Fibroblast of lung (primary cell): ENCODE data around the gene YIPF2. TPM values are rescaled to one million over a fixed set of nuclear protein-coding genes. Genes with fewer than 3 reads are reported as not detected.
A peak's percentile ranks its signal among the peaks of the same experiment; 100 is the strongest.

Experiments
- DNase-seq, 2 donors: peaks; one replicate each; pipeline versions ENCODE4 v3.0.0 to v3.0.0-alpha.2; 2010; ENCODE audit warnings: low read depth in 2 of 2
- H2AFZ ChIP-seq: 2 replicates; pipeline ENCODE4 v1.5.1; 2012; ENCODE audit warnings: low read length, control low read depth, inconsistent platforms
- H3K27ac ChIP-seq: 2 replicates; pipeline ENCODE4 v1.5.1; 2011; ENCODE audit warnings: low read length, control low read depth; ENCODE audit not compliant: insufficient read depth
- H3K27me3 ChIP-seq: 2 replicates; pipeline ENCODE4 v1.5.1; 2011; ENCODE audit warnings: mild to moderate bottlenecking, low read length; ENCODE audit not compliant: control insufficient read depth, insufficient read depth
- H3K36me3 ChIP-seq: 2 replicates; pipeline ENCODE4 v1.5.1; 2011; ENCODE audit warnings: low read length; ENCODE audit not compliant: control insufficient read depth, insufficient read depth
- H3K4me1 ChIP-seq: 2 replicates; pipeline ENCODE4 v1.5.1; 2011; ENCODE audit warnings: low read length; ENCODE audit not compliant: control insufficient read depth, insufficient read depth; ENCODE audit errors: extremely low read depth
- H3K4me2 ChIP-seq: 2 replicates; pipeline ENCODE4 v1.5.1; 2011; ENCODE audit warnings: low read length, control low read depth; ENCODE audit not compliant: insufficient read depth; ENCODE audit errors: extremely low read depth
- H3K4me3 ChIP-seq, 4 experiments: fragments of 200-600 bp in 1 of 4; sonication (generic) in 1 of 4; replicated peaks in 1 of 4; 2 replicates each; pipeline ENCODE4 v1.5.1; 2011 to 2016; ENCODE audit warnings: low read length in 4 of 4, low read depth in 3 of 4, mild to moderate bottlenecking in 3 of 4, control low read depth in 2 of 4, inconsistent platforms in 1 of 4, mixed read lengths in 1 of 4; ENCODE audit not compliant: insufficient read depth in 1 of 4; ENCODE audit errors: control extremely low read depth in 1 of 4
- H3K79me2 ChIP-seq: 2 replicates; pipeline ENCODE4 v1.5.1; 2012; ENCODE audit warnings: mild to moderate bottlenecking, low read length, inconsistent platforms; ENCODE audit not compliant: control insufficient read depth, insufficient read depth
- H3K9ac ChIP-seq: 2 replicates; pipeline ENCODE4 v1.5.1; 2011; ENCODE audit warnings: mild to moderate bottlenecking, low read length, control low read depth; ENCODE audit not compliant: insufficient read depth
- H3K9me3 ChIP-seq: 2 replicates; pipeline ENCODE4 v1.5.1; 2012; ENCODE audit warnings: low read depth, low read length; ENCODE audit not compliant: control insufficient read depth, insufficient read depth
- H4K20me1 ChIP-seq: 2 replicates; pipeline ENCODE4 v1.5.1; 2011; ENCODE audit warnings: low read length; ENCODE audit not compliant: control insufficient read depth, insufficient read depth; ENCODE audit errors: extremely low read depth
- EZH2 ChIP-seq: IDR thresholded peaks from 2 replicates; pipeline ENCODE4 v1.5.1; 2012; ENCODE audit warnings: low read length, control low read depth, mild to moderate bottlenecking; ENCODE audit errors: missing control alignments
- polyA plus RNA-seq, 2 donors: library from polyadenylated mRNA; depleted of rRNA in 1 of 2; stranded (reverse) in 1 of 2; unstranded in 1 of 2; fragments of >200 nt; gene quantifications; 2 replicates each; pipeline ENCODE4 v1.2.1, GENCODE V29; 2011 to 2012; ENCODE audit warnings: missing spikeins in 1 of 2
- total RNA-seq: library from RNA; depleted of rRNA; stranded (reverse); fragments of >200 nt; gene quantifications from 2 replicates; pipeline ENCODE4 v1.2.1, GENCODE V29; 2014
- TF ChIP-seq, protein P1 (sequence below), 2 donors: IDR thresholded peaks in 1 of 2; conservative IDR thresholded peaks in 1 of 2; 1 replicate in 1 of 2; 2 replicates in 1 of 2; pipeline ENCODE4 v1.5.1; 2011 to 2012; ENCODE audit warnings: low read length in 2 of 2, control low read depth in 1 of 2, inconsistent platforms in 1 of 2, low read depth in 1 of 2, mild to moderate bottlenecking in 1 of 2

YIPF2 gene
- total and polyA plus RNA-seq, 2 donors (not counting 1 experiment from before 2014, with no cell fraction given), result 41.5 to 118 TPM

DNA sequence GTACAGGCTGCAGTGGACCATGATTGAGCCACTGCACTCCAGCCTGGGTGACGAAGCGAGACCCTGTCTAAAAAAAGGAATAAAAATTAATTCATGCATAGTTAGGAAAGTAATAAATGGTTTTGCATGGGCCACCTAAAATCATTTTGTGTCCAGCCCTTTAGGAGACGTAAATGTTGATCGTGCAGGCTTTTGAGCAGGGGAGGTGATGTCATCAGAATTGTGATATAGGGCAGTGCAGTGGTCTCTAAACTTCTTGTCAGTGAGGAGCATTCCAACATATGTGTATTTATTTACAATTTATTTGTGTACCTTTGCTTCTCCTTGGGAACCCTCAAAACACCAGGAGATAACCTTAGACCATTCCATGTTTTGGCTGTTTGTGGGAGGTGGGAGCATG, 35.4 kb upstream of the YIPF2 start:
- H3K4me3 ChIP-seq, result no peak overlapping the region
- peaks cover 70% of the 10 kb centered on the region for H3K79me2 ChIP-seq
- peaks cover 1% of the 10 kb centered on the region for H3K36me3 ChIP-seq
- H2AFZ ChIP-seq, result no peak overlapping the region
- no peaks in the 10 kb centered on the region for H3K9me3 ChIP-seq
- DNase-seq, result no peak
- TF ChIP-seq EZH2, result no peak
- TF ChIP-seq, protein P1, sequence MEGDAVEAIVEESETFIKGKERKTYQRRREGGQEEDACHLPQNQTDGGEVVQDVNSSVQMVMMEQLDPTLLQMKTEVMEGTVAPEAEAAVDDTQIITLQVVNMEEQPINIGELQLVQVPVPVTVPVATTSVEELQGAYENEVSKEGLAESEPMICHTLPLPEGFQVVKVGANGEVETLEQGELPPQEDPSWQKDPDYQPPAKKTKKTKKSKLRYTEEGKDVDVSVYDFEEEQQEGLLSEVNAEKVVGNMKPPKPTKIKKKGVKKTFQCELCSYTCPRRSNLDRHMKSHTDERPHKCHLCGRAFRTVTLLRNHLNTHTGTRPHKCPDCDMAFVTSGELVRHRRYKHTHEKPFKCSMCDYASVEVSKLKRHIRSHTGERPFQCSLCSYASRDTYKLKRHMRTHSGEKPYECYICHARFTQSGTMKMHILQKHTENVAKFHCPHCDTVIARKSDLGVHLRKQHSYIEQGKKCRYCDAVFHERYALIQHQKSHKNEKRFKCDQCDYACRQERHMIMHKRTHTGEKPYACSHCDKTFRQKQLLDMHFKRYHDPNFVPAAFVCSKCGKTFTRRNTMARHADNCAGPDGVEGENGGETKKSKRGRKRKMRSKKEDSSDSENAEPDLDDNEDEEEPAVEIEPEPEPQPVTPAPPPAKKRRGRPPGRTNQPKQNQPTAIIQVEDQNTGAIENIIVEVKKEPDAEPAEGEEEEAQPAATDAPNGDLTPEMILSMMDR (conservative IDR thresholded peaks at IDR 0.05 in 1 of 2, IDR thresholded peaks at IDR 0.05 in 1 of 2; ENCODE audit: low read depth in 1 of 2, low read length in 2 of 2), result no peak
- no peak overlapping the region for H3K9ac ChIP-seq
- H3K27me3 ChIP-seq, result no peaks in the 10 kb centered on the region
- H3K4me1 ChIP-seq, result no peaks in the 10 kb centered on the region
- no peak overlapping the region for H3K27ac ChIP-seq
- H3K4me2 ChIP-seq, result no peak overlapping the region
- no peaks in the 10 kb centered on the region for H4K20me1 ChIP-seq

DNA sequence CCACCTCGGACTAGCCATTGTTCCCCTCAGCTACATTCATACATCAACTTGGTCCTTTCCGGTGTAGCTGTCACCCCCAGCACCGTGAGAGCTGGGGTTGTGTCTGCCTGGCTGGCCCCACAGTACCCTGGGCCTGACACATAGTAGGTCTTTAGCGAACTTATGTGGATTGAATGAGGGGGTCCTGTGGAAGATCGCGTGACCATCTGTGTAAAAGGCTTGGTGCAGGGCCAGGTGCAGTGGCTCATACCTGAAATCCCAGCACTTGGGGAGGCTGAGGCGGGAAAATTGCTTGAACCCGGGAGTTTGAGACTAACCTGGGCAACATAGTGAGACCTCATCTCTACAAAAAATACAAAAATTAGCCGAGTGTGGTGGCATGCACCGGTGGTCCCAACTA, 34.4 kb upstream of the YIPF2 start:
- Histone ChIP-seq H3K27me3 (no peaks in the 10 kb centered on the region), H3K9ac (no peak overlapping the region), H3K27ac (no peak overlapping the region), H3K4me3 (peak overlapping the region in 2 of 4 experiments; percentile 28 to 94), H4K20me1 (no peaks in the 10 kb centered on the region), H3K9me3 (no peaks in the 10 kb centered on the region), H3K4me1 (no peaks in the 10 kb centered on the region), H2AFZ (no peak overlapping the region), H3K79me2 (peaks cover 60% of the 10 kb centered on the region), H3K4me2 (peak overlapping the region; percentile 68), H3K36me3 (peaks cover 1% of the 10 kb centered on the region)
- TF ChIP-seq, protein P1 (conservative IDR thresholded peaks at IDR 0.05 in 1 of 2, IDR thresholded peaks at IDR 0.05 in 1 of 2; ENCODE audit: low read depth in 1 of 2, low read length in 2 of 2), result no peak
- no peak for TF ChIP-seq EZH2
- no peak for DNase-seq

DNA sequence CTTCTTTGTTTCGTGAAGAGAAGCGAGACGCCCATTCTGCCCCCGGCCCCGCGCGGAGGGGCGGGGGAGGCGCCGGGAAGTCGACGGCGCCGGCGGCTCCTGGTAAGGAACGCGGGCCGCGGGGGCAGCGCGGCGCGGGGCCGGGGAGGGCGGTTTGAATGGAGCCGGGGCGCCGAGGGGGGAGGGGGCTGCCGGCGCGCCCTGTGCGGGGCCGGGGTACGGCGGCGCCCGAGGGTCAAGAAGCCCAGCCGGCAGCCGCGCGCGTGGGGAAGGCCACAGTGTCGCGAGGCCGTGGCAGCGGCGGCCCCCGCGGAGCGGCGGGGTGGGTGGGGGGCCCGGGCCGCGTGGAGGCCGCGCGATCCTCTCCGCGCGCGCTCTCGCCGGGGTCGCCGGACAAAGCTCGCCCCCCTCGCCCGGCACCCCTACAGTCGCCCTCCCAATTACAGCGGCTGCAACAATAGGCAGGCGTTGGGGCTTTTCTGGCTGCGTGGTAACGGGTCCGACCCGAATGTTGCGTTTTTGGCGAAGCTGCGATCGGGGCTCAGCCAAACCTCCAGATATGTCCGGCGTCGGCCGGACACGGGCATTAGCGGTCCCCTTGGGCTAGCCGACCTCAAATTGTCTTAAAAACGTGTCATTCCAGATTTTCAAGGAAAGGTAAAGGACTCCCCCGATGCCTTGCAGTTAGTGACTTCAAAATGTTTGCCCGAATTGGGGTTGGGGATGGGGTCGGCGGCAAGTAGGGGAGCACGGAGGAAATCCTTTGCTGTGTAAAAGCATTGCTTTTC, 32.8 kb upstream of the YIPF2 start:
- Histone ChIP-seq H4K20me1 (no peaks in the 10 kb centered on the region), H3K36me3 (peaks cover 1% of the 10 kb centered on the region), H2AFZ (peak overlapping the region; percentile 39), H3K27me3 (no peaks in the 10 kb centered on the region), H3K27ac (peak overlapping the region; percentile 79), H3K4me2 (peak overlapping the region; percentile 49), H3K9ac (peak overlapping the region; percentile 83), H3K9me3 (no peaks in the 10 kb centered on the region), H3K4me1 (no peaks in the 10 kb centered on the region), H3K4me3 (peak overlapping the region; percentile 88 to 96 (median 91)), H3K79me2 (peaks cover 49% of the 10 kb centered on the region)
- TF ChIP-seq, protein P1 (conservative IDR thresholded peaks at IDR 0.05 in 1 of 2, IDR thresholded peaks at IDR 0.05 in 1 of 2; ENCODE audit: low read depth in 1 of 2, low read length in 2 of 2), result no peak
- TF ChIP-seq EZH2, result no peak
- peak; percentile 13 to 31 for DNase-seq
